Measurements from ENCODE around the gene TNN.

DNA sequence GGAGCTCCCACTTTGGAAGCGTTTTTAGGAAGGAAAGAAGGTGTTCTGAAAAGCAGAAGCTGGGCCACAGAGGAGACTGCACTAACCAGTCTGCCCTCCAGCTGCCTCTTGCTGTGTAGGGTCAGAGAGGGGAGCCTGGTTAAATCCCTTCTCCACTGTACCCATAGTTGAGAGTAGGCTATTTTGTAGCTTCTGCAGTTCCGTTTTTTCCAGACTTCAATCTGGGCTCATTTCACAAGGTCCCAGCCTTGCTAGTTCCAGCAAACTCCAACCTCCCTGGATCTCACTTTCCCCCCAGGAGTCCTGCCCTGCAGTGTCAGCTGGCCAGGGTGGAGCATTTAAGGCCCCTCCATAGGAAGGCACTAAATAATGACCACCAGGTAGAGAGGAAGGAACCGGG lies 11.0 kb downstream of the TNN start:
- no peak for TF ChIP-seq MYC (IDR thresholded peaks at IDR 0.05; ENCODE audit: insufficient read depth, insufficient read length, insufficient replicate concordance, low read length, severe bottlenecking)
- no peak for TF ChIP-seq CTCF (IDR thresholded peaks at IDR 0.05 in 2 of 3, conservative IDR thresholded peaks at IDR 0.05 in 1 of 3; ENCODE audit: control insufficient read depth in 2 of 3, extremely low read depth in 1 of 3, insufficient read depth in 1 of 3, low read depth in 3 of 3, low read length in 3 of 3)
- TF ChIP-seq BACH1 (IDR thresholded peaks at IDR 0.05; ENCODE audit: borderline replicate concordance): no peak
- TF ChIP-seq ESRRA (IDR thresholded peaks at IDR 0.05; ENCODE audit: low read length): no peak
- no peak for TF ChIP-seq POLR2A (IDR thresholded peaks at IDR 0.05; ENCODE audit: low read depth, low read length)
- TF ChIP-seq, protein P1, sequence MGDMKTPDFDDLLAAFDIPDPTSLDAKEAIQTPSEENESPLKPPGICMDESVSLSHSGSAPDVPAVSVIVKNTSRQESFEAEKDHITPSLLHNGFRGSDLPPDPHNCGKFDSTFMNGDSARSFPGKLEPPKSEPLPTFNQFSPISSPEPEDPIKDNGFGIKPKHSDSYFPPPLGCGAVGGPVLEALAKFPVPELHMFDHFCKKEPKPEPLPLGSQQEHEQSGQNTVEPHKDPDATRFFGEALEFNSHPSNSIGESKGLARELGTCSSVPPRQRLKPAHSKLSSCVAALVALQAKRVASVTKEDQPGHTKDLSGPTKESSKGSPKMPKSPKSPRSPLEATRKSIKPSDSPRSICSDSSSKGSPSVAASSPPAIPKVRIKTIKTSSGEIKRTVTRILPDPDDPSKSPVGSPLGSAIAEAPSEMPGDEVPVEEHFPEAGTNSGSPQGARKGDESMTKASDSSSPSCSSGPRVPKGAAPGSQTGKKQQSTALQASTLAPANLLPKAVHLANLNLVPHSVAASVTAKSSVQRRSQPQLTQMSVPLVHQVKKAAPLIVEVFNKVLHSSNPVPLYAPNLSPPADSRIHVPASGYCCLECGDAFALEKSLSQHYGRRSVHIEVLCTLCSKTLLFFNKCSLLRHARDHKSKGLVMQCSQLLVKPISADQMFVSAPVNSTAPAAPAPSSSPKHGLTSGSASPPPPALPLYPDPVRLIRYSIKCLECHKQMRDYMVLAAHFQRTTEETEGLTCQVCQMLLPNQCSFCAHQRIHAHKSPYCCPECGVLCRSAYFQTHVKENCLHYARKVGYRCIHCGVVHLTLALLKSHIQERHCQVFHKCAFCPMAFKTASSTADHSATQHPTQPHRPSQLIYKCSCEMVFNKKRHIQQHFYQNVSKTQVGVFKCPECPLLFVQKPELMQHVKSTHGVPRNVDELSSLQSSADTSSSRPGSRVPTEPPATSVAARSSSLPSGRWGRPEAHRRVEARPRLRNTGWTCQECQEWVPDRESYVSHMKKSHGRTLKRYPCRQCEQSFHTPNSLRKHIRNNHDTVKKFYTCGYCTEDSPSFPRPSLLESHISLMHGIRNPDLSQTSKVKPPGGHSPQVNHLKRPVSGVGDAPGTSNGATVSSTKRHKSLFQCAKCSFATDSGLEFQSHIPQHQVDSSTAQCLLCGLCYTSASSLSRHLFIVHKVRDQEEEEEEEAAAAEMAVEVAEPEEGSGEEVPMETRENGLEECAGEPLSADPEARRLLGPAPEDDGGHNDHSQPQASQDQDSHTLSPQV (IDR thresholded peaks at IDR 0.05): no peak
- TF ChIP-seq EP300 (IDR thresholded peaks at IDR 0.05; ENCODE audit: borderline replicate concordance in 1 of 2, control insufficient read depth in 1 of 2, low read depth in 2 of 2, low read length in 2 of 2): no peak
- TF ChIP-seq ZBTB40 (IDR thresholded peaks at IDR 0.05; ENCODE audit: borderline replicate concordance): no peak
- TF ChIP-seq ZBTB11 (CRISPR knock-in tag; IDR thresholded peaks at IDR 0.05): no peak
- TF ChIP-seq SMAD1 (IDR thresholded peaks at IDR 0.05; ENCODE audit: low read depth, partially characterized antibody): no peak
- TF ChIP-seq, protein P2, sequence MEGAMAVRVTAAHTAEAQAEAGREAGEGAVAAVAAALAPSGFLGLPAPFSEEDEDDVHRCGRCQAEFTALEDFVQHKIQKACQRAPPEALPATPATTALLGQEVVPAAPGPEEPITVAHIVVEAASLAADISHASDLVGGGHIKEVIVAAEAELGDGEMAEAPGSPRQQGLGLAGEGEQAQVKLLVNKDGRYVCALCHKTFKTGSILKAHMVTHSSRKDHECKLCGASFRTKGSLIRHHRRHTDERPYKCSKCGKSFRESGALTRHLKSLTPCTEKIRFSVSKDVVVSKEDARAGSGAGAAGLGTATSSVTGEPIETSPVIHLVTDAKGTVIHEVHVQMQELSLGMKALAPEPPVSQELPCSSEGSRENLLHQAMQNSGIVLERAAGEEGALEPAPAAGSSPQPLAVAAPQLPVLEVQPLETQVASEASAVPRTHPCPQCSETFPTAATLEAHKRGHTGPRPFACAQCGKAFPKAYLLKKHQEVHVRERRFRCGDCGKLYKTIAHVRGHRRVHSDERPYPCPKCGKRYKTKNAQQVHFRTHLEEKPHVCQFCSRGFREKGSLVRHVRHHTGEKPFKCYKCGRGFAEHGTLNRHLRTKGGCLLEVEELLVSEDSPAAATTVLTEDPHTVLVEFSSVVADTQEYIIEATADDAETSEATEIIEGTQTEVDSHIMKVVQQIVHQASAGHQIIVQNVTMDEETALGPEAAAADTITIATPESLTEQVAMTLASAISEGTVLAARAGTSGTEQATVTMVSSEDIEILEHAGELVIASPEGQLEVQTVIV (IDR thresholded peaks at IDR 0.05; ENCODE audit: borderline replicate concordance, partially characterized antibody): no peak
- TF ChIP-seq STAT3 (IDR thresholded peaks at IDR 0.05; ENCODE audit: low read depth, low read length): no peak

All from GM12878 (cell line).